ENCODE measurements around the gene CASZ1. TPM values are rescaled to one million over a fixed set of nuclear protein-coding genes. Genes with fewer than 3 reads are reported as not detected.

The CASZ1 gene
- total RNA-seq, 1 donor from 2014 or later, result 9.2 TPM

DNA sequence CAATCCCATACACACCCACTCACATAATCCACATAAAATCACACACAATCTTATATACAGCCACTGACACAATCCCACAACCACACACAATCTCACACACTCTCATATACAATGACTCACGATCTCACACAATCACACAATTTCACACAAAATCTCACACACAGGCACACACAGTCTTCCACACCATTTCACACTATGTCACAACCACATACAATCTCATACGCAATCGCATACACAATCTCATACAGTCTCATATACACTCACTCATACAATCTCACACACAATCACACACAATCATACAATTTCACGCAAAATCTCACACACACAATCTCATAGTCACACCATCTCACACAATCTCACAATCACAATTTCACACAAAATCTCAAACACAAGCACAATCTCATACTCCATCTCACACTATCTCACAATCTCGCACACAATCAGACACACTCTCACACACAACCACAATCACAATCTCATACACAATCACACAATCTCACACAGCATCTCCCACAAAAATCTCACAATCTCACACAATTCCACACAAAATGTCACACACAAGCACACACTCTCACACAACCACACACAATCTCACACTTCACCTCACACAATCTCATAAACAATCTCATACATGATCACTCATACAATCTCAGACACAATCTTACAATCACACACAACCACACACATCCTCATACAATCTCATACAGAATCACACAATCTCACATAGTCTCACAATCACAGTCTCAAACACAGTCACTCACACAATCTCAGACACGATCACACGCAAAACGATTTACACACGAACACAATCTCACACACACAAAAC lies 18.5 kb downstream of the CASZ1 start:
- H3K27me3 ChIP-seq (ENCODE audit: control insufficient read depth, insufficient read depth, low read length), result no peaks in the 10 kb centered on the region
- FAIRE-seq (peak; percentile 91), DNase-seq (ENCODE audit: low read depth) (no peak)
- H3K36me3 ChIP-seq (ENCODE audit: control insufficient read depth, insufficient read depth, low read length), result no peaks in the 10 kb centered on the region
- TF ChIP-seq, protein P1, sequence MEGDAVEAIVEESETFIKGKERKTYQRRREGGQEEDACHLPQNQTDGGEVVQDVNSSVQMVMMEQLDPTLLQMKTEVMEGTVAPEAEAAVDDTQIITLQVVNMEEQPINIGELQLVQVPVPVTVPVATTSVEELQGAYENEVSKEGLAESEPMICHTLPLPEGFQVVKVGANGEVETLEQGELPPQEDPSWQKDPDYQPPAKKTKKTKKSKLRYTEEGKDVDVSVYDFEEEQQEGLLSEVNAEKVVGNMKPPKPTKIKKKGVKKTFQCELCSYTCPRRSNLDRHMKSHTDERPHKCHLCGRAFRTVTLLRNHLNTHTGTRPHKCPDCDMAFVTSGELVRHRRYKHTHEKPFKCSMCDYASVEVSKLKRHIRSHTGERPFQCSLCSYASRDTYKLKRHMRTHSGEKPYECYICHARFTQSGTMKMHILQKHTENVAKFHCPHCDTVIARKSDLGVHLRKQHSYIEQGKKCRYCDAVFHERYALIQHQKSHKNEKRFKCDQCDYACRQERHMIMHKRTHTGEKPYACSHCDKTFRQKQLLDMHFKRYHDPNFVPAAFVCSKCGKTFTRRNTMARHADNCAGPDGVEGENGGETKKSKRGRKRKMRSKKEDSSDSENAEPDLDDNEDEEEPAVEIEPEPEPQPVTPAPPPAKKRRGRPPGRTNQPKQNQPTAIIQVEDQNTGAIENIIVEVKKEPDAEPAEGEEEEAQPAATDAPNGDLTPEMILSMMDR (IDR thresholded peaks at IDR 0.05; ENCODE audit: insufficient read depth, low read length, severe bottlenecking), result no peak
- H3K4me3 ChIP-seq (ENCODE audit: low read depth, low read length), result no peak overlapping the region

DNA sequence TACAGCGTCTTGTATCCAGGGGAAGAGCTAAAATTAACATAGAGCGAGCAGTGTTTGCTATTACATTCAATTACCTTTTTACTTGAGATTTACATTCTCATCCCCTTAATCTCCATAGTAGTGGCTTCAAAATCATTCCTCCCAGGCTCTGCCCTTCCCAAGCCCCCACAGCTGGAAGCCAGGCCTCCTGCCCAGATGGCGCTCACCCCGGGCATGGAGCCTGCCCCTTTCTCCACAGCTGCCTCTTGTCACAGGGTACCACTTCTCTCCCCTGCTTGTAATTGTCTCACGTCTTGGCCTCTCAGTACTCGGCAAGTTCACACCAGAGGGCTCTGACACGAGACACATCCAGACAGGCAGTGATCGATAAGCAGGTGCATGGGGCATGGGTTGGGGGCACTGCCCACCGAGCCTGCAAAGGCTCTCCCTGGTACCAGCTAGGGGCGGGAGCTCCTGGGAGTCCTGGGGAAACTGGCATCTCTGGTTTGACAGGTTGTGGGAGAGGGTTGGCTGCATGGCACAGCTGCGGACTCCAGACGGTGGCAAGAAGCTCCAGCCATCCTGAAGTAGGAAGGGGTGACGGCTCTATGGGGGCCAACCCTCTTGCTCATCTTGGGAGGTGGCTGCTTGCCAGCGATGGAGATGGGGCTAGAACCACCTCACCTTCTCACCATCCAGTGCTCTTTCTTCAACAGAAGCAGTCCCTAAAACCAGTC lies 20.1 kb downstream of the CASZ1 start:
- DNase-seq (ENCODE audit: low read depth), result peak; percentile 45
- no peak for FAIRE-seq
- no peaks in the 10 kb centered on the region for H3K27me3 ChIP-seq (ENCODE audit: control insufficient read depth, insufficient read depth, low read length)

DNA sequence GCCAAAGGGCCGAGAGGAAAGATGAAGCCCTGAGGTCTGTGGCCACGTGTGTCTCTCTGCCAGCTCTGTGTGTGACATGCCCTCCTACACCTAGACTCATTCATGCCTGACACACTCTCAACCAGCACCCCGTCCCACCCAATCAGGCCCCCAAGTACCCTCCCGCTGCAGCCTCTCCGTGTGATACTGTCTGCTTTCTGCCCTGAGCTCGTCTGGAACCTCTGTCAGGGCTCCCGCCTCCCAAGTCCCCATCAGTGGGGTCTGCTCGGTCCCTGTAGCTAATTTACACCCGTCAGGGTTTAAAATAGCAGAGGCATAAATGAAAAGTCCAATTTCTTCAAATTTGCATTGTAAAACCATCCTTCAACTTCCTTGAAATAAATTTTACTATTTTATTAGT lies 20.7 kb downstream of the CASZ1 start:
- TF ChIP-seq, protein P1 (IDR thresholded peaks at IDR 0.05; ENCODE audit: insufficient read depth, low read length, severe bottlenecking), result no peak
- FAIRE-seq (peak; percentile 43), DNase-seq (ENCODE audit: low read depth) (no peak)
- Histone ChIP-seq H3K36me3 (ENCODE audit: control insufficient read depth, insufficient read depth, low read length) (no peaks in the 10 kb centered on the region), H3K4me3 (ENCODE audit: low read depth, low read length) (no peak overlapping the region), H3K27me3 (ENCODE audit: control insufficient read depth, insufficient read depth, low read length) (no peaks in the 10 kb centered on the region)

More for the DNA sequence above, 20.1 kb downstream of the CASZ1 start:
- no peaks in the 10 kb centered on the region for H3K36me3 ChIP-seq (ENCODE audit: control insufficient read depth, insufficient read depth, low read length)
- TF ChIP-seq, protein P1 (IDR thresholded peaks at IDR 0.05; ENCODE audit: insufficient read depth, low read length, severe bottlenecking), result no peak
- H3K4me3 ChIP-seq (ENCODE audit: low read depth, low read length), result no peak overlapping the region

DNA sequence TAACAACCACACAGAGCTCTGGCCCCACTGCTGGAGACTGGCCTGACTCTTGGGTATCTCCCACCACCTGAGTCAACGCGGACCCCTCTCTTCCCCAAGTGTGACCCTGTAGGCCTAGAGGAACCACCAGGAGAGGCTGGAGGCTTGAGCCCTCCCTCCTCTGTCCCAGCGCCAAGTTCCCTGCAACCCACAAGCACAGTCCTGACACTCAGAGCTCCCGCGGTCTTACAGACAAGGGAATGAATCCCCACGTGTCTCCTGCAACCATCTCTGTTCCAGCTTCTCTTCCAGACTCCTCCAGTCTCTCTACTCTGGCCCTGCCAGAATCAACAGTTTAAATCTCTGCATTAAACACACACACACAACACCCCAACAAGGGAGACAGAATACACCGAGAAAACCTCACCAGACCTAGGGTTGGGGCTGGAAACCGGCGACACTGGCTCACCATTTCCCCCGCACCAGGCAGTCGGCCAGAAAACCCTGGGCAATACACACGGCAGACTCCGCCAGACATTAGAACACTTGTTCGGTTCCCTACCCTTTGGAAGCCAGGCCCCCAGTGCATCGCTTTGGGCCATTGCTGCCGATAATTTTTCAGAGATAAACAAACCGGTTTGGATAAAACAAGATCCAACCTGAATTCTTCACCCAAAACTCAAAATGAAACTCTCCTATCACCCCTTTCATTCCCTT lies 21.7 kb downstream of the CASZ1 start:
- H3K27me3 ChIP-seq (ENCODE audit: control insufficient read depth, insufficient read depth, low read length), result no peaks in the 10 kb centered on the region
- no peaks in the 10 kb centered on the region for H3K36me3 ChIP-seq (ENCODE audit: control insufficient read depth, insufficient read depth, low read length)
- TF ChIP-seq, protein P1 (IDR thresholded peaks at IDR 0.05; ENCODE audit: insufficient read depth, low read length, severe bottlenecking), result no peak
- FAIRE-seq (no peak), DNase-seq (ENCODE audit: low read depth) (no peak)
- no peak overlapping the region for H3K4me3 ChIP-seq (ENCODE audit: low read depth, low read length)

DNA sequence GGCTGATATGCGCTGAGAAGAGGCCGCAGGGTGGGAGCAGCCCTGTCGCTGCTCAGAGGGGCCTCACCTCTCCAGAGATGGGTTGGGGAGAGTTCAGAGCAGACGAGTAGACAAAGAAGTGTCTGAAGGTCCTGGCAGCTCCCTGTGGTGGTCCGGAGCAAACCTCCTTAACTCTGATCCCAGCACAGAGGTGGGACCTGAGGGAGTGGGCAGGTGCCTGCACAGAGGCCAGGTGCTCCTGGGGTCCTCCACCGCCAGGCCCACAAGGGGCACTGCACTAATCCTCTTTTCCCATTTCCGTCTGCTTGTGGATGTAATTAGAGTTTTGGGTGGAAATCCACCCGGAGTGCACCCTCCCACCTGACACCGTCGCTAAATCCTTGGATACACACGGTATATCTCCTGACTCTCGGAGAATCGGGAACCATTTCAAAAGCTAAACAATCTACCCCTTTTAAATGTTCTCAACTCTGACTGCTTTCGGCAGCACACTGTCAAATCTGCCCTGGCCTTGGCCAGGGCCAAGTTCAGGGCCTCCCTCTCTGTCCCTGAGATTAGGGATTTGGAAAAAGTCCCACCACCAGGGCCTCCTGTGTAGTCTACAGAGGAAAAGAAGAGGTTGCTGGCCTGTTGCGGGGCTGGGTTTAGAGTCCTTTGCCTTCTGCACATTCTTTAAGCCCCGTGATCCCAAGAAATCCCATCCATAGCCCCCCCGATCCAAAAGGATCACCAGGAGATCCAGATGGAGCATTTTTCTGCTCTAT lies 22.4 kb downstream of the CASZ1 start:
- Histone ChIP-seq H3K27me3 (ENCODE audit: control insufficient read depth, insufficient read depth, low read length) (no peaks in the 10 kb centered on the region), H3K36me3 (ENCODE audit: control insufficient read depth, insufficient read depth, low read length) (no peaks in the 10 kb centered on the region), H3K4me3 (ENCODE audit: low read depth, low read length) (no peak overlapping the region)
- FAIRE-seq, result no peak
- no peak for DNase-seq (ENCODE audit: low read depth)
- TF ChIP-seq, protein P1 (IDR thresholded peaks at IDR 0.05; ENCODE audit: insufficient read depth, low read length, severe bottlenecking), result no peak

All from bronchial epithelial cell (primary cell).